CD4-positive, alpha-beta T cell (primary cell): ENCODE measurements around the gene CMTM1. TPM values are rescaled to one million over a fixed set of nuclear protein-coding genes. Genes with fewer than 3 reads are reported as not detected.
A peak's percentile ranks its signal among the peaks of the same experiment; 100 is the strongest.

Experiments used
- ATAC-seq: fragments of 200-7000 bp; cut with Tn5 transposase; one replicate; pipeline ENCODE4 v1.10.0; 2022; ENCODE audit warnings: mild to moderate bottlenecking; ENCODE audit not compliant: poor library complexity
- CTCF ChIA-PET: fragments of 350-600 bp; sonication (Branson Sonifier 250); formaldehyde crosslinking; loops from one replicate; lab custom pipeline; 2021; ENCODE audit warnings: antibody characterized with exemption, inconsistent platforms; lab: Charles Lee
- POLR2A ChIA-PET: fragments of 350-600 bp; sonication (Branson Sonifier 250); formaldehyde crosslinking; loops from one replicate; lab custom pipeline; 2021; ENCODE audit warnings: antibody characterized with exemption, inconsistent platforms; lab: Charles Lee
- DNase-seq, 14 experiments: peaks; one replicate each; pipeline ENCODE4 v3.0.0-alpha.2; 2013 to 2020; ENCODE audit warnings: mixed read lengths in 2 of 14
- H3K27ac ChIP-seq, 2 donors: one replicate each; pipeline versions ENCODE4 v1.5.1 to v1.7.0; 2013; ENCODE audit warnings: low read length in 2 of 2, low read depth in 1 of 2, mild to moderate bottlenecking in 1 of 2
- H3K27me3 ChIP-seq, 2 experiments: 1 replicate in 1 of 2; 2 replicates in 1 of 2; pipeline versions ENCODE4 v1.6.1 to v1.7.0; 2013; ENCODE audit warnings: low read length in 2 of 2, control low read depth in 1 of 2, mild to moderate bottlenecking in 1 of 2, moderate library complexity in 1 of 2; ENCODE audit not compliant: insufficient read depth in 2 of 2, control insufficient read depth in 1 of 2
- H3K36me3 ChIP-seq: one replicate; pipeline ENCODE4 v1.6.1; 2013; ENCODE audit warnings: low read length, control low read depth; ENCODE audit not compliant: insufficient read depth
- H3K4me1 ChIP-seq: one replicate; pipeline ENCODE4 v1.6.1; 2013; ENCODE audit warnings: low read length, control low read depth; ENCODE audit not compliant: insufficient read depth
- H3K4me3 ChIP-seq: one replicate; pipeline ENCODE4 v1.5.1; 2013; ENCODE audit warnings: mild to moderate bottlenecking, low read length, moderate library complexity
- H3K9me3 ChIP-seq, 2 experiments: 1 replicate in 1 of 2; 2 replicates in 1 of 2; pipeline versions ENCODE4 v1.6.1 to v1.7.0; 2013; ENCODE audit warnings: low read length in 2 of 2, mild to moderate bottlenecking in 2 of 2, control low read depth in 1 of 2, moderate library complexity in 1 of 2; ENCODE audit not compliant: control insufficient read depth in 1 of 2, insufficient read depth in 1 of 2
- H3K27ac Mint-ChIP-seq: one replicate; pipeline ENCODE4 v1.8.0; 2020; ENCODE audit warnings: mixed read lengths
- H3K27me3 Mint-ChIP-seq: one replicate; pipeline ENCODE4 v1.8.0; 2021; ENCODE audit warnings: mixed read lengths
- H3K36me3 Mint-ChIP-seq: one replicate; pipeline ENCODE4 v1.8.0; 2021; ENCODE audit warnings: low read depth, mixed read lengths
- H3K4me1 Mint-ChIP-seq: one replicate; pipeline ENCODE4 v1.8.0; 2021; ENCODE audit warnings: low read depth, mixed read lengths
- H3K4me3 Mint-ChIP-seq: one replicate; pipeline ENCODE4 v1.8.0; 2020; ENCODE audit warnings: mild to moderate bottlenecking, mixed read lengths
- H3K9me3 Mint-ChIP-seq: one replicate; pipeline ENCODE4 v1.8.0; 2020; ENCODE audit warnings: mixed read lengths
- intact Hi-C, 2 experiments: fragments of 100-400 bp; cut with DNase I in 1 of 2; cut with micrococcal nuclease in 1 of 2; formaldehyde crosslinking; loops; one replicate each; pipeline versions ENCODE4 v1.15.1 to v1.9.0; 2023 to 2025; cut with DNase I, micrococcal nuclease
- total RNA-seq, 174 experiments: library from RNA in 2 of 174; stranded (reverse) in 2 of 174; gene quantifications; one replicate each; pipeline ENCODE4 v1.2.3 and lab custom pipeline; 2021 to 2026
- TF ChIP-seq, protein P1 (sequence below): fragments of 200-600 bp; IDR thresholded peaks from one replicate; pipeline ENCODE4 v1.8.0; 2022; ENCODE audit warnings: antibody characterized with exemption, mild to moderate bottlenecking

The CMTM1 gene
- total RNA-seq, 2 experiments from 2014 or later, result 0.66 to 1.1 TPM

DNA sequence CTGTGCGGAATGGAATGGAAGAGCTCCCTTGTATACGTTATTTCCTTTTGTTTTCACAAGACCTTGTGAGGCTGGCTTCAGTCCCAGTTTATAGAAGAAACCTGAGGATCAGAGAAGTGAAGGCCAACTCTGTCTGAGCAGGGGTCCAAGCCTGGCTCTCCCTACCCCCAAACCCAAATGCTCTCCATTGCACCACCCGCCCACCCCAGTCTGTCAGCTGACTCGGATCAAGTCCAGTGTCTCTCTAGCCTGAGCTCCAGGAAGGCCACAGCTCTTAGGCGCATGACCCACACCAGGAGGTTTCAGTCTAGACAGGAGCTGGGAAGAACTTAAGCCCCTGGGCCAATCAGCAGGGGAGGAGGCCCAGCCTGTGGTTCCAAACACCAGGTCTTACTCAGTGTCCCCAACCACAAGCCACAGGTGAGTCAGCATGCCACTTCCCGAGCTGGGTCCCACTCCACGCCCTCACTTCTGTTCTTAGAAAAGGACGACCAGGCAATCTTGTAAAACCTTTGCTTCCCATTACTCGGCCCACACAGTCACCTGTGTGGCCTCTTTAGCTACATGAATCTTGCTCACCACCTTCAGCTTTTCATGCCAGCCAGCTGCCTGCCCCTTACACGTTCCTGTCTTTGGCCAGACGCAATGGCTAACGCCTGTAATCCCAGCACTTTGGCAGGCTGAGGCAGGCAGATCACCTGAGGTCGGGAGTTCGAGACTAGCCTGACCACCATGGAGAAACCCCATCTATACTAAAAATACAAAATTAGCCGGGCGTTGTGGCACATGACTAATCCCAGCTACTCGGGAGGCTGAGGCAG, 44.1 kb upstream of the CMTM1 start:
- Histone ChIP-seq H3K36me3 (no peaks in the 10 kb centered on the region), H3K4me3 (peak overlapping the region; percentile 2), H3K9me3 (no peaks in the 10 kb centered on the region), H3K27me3 (no peaks in the 10 kb centered on the region), H3K4me1 (peaks cover 84% of the 10 kb centered on the region), H3K27ac (peak overlapping the region; percentile 14 to 49)
- H3K27me3 Mint-ChIP-seq, result no peaks in the 10 kb centered on the region
- H3K9me3 Mint-ChIP-seq, result no peaks in the 10 kb centered on the region
- TF ChIP-seq, protein P1, sequence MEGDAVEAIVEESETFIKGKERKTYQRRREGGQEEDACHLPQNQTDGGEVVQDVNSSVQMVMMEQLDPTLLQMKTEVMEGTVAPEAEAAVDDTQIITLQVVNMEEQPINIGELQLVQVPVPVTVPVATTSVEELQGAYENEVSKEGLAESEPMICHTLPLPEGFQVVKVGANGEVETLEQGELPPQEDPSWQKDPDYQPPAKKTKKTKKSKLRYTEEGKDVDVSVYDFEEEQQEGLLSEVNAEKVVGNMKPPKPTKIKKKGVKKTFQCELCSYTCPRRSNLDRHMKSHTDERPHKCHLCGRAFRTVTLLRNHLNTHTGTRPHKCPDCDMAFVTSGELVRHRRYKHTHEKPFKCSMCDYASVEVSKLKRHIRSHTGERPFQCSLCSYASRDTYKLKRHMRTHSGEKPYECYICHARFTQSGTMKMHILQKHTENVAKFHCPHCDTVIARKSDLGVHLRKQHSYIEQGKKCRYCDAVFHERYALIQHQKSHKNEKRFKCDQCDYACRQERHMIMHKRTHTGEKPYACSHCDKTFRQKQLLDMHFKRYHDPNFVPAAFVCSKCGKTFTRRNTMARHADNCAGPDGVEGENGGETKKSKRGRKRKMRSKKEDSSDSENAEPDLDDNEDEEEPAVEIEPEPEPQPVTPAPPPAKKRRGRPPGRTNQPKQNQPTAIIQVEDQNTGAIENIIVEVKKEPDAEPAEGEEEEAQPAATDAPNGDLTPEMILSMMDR, result no peak
- ChIA-PET CTCF (interaction anchor here (1.2 to 4.0 kb wide), 6 partner anchors 10 to 86 kb away, joined by 3 to 20 read pairs (median 10); partner anchors contain the start of gene CKLF), POLR2A (interaction anchor here (1.0 to 6.5 kb wide), 6 partner anchors 11 to 230 kb away, joined by 3 to 124 read pairs (median 9); partner anchors contain the start of genes CKLF, CMTM3 and TK2)
- peaks cover 86% of the 10 kb centered on the region for H3K4me1 Mint-ChIP-seq
- peak; percentile 41 to 93 (median 80) for DNase-seq
- peak overlapping the region; percentile 74 for H3K4me3 Mint-ChIP-seq
- peak; percentile 76 for ATAC-seq
- no peaks in the 10 kb centered on the region for H3K36me3 Mint-ChIP-seq
- intact Hi-C loops, result no loop called here
- H3K27ac Mint-ChIP-seq, result peak overlapping the region; percentile 93

DNA sequence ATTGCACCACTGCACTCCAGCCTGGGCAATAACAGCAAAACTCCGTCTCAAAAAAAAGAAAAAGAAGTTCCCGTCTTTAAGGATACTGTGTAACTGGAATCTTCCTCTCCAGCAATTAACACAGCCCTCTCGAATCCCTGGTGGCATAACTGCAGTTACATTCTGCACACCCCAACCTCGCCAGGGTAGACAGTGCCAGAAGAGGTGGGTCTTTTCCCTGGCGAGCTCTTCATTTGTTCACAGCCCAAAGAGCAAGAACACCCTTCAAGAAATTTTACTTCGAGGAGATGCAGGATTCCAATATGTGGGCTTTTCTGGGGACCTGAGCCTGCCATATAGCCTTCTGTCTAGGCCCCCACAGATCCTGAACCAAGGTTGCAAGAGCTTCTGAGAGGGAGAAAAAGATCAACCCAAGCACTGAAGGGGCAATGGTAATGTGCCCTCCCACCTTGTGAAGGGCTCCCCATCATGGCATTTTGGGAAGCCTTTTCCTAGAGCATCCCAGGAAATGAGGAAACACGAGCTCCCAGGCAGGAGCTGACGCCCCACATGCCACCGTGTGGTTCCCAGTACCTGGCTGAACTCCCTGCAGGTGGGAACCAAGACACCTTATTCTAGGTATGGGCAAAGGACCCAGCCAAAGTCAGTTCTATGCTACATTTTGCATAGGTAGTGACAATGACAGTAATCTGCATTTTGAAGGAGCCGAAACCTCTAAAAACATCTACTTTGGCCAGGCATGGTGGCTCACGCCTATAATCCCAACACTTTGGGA, 43.2 kb upstream of the CMTM1 start:
- H3K27me3 Mint-ChIP-seq, result no peaks in the 10 kb centered on the region
- ATAC-seq (no peak), DNase-seq (no peak)
- Histone ChIP-seq H3K27me3 (no peaks in the 10 kb centered on the region), H3K4me3 (no peak overlapping the region), H3K36me3 (no peaks in the 10 kb centered on the region), H3K27ac (peak overlapping the region; percentile 35 to 49), H3K4me1 (peaks cover 75% of the 10 kb centered on the region), H3K9me3 (no peaks in the 10 kb centered on the region)
- H3K36me3 Mint-ChIP-seq, result no peaks in the 10 kb centered on the region
- POLR2A ChIA-PET, result interaction anchor here (1.1 to 6.5 kb wide), 4 partner anchors 12 to 81 kb away, joined by 3 to 124 read pairs (median 21); partner anchors contain the start of genes CKLF, CMTM3 and TK2
- H3K4me3 Mint-ChIP-seq, result peak overlapping the region; percentile 80
- peaks cover 85% of the 10 kb centered on the region for H3K4me1 Mint-ChIP-seq
- CTCF ChIA-PET, result interaction anchor here (1.2 to 4.0 kb wide), 5 partner anchors 11 to 66 kb away, joined by 3 to 20 read pairs (median 13); partner anchors contain the start of gene CKLF
- no peaks in the 10 kb centered on the region for H3K9me3 Mint-ChIP-seq
- peak overlapping the region; percentile 93 for H3K27ac Mint-ChIP-seq
- intact Hi-C loops, result no loop called here
- TF ChIP-seq, protein P1, result no peak

DNA sequence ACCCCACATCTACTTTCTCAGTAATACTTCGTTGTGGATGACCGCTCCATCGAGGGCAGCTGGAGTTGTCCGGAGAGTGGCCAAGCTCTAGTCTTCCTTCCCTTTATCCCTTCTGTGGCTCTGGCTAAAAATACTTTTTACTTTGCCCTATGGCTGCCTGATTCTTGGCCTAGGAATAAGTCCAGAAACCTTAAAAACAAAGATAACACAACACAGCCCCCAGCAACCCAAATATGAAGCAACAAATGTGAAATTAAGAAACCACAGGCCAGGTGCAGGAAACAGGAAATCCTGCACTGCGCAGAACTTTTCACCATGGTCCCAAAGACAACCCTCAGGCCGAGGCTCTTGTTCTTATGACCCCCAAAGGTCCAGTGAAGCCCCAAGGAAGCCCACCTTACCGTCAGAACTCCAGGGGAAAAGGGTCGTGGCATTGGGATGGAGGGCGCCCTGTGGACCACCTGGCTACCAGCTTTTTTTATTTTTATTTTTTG, 42.3 kb upstream of the CMTM1 start:
- Histone ChIP-seq H3K36me3 (peaks cover 2% of the 10 kb centered on the region), H3K27me3 (no peaks in the 10 kb centered on the region), H3K9me3 (no peaks in the 10 kb centered on the region), H3K4me1 (peaks cover 74% of the 10 kb centered on the region), H3K27ac (peak overlapping the region; percentile 55 to 63), H3K4me3 (peak overlapping the region; percentile 19)
- DNase-seq, result peak in 9 of 14 experiments; percentile 24 to 83 (median 37)
- H3K4me1 Mint-ChIP-seq, result peaks cover 85% of the 10 kb centered on the region
- POLR2A ChIA-PET, result interaction anchor here (0.6 to 6.5 kb wide), 8 partner anchors 8 to 958 kb away, joined by 3 to 124 read pairs (median 3); partner anchors contain the start of genes CKLF and TK2
- CTCF ChIA-PET, result interaction anchor here (1.0 to 4.0 kb wide), 4 partner anchors 12 to 85 kb away, joined by 3 to 15 read pairs (median 8); no protein-coding TSS in a partner anchor
- no peaks in the 10 kb centered on the region for H3K9me3 Mint-ChIP-seq
- peak overlapping the region; percentile 80 for H3K4me3 Mint-ChIP-seq
- intact Hi-C loops, result loop anchor here in 1 of 2 experiments (2.0 kb wide), 1 partner anchor 25 kb away; no protein-coding TSS in a partner anchor
- H3K36me3 Mint-ChIP-seq, result no peaks in the 10 kb centered on the region
- H3K27me3 Mint-ChIP-seq, result no peaks in the 10 kb centered on the region
- TF ChIP-seq, protein P1, result no peak
- H3K27ac Mint-ChIP-seq, result peak overlapping the region; percentile 93
- ATAC-seq, result peak; percentile 60
